HEK293 (cell line): ENCODE measurements around the gene TCEAL3.

ENCODE experiments used
- CTCF ChIA-PET: fragments of 350-600 bp; formaldehyde crosslinking; extraction: SDS; loops from one replicate; lab custom pipeline; 2021; ENCODE audit warnings: antibody characterized with exemption; lab: Yijun Ruan, JAX
- POLR2A ChIA-PET: fragments of 300-600 bp; formaldehyde crosslinking; extraction: SDS; loops from one replicate; lab custom pipeline; 2020; ENCODE audit warnings: antibody characterized with exemption, inconsistent platforms; lab: Yijun Ruan, JAX
- H3K27ac ChIP-seq: fragments of 200-500 bp; sonication (Bioruptor generic); 2 replicates; pipeline ENCODE4 v1.5.1; 2014; ENCODE audit warnings: low read depth, low read length, control low read depth, inconsistent platforms; ENCODE audit errors: extremely low read depth
- H3K36me3 ChIP-seq, 2 experiments: fragments of 200-500 bp in 1 of 2; sonication (Bioruptor generic) in 1 of 2; 1 replicate in 1 of 2; 2 replicates in 1 of 2; pipeline ENCODE4 v1.5.1; 2014 to 2017; ENCODE audit warnings: inconsistent platforms in 2 of 2, low read length in 2 of 2; ENCODE audit not compliant: control insufficient read depth in 2 of 2, insufficient read depth in 1 of 2
- H3K4me1 ChIP-seq: fragments of 200-500 bp; sonication (Bioruptor generic); 2 replicates; pipeline ENCODE4 v1.5.1; 2014; ENCODE audit warnings: mild to moderate bottlenecking, low read length, inconsistent platforms; ENCODE audit not compliant: control insufficient read depth, insufficient read depth
- H3K4me3 ChIP-seq: 2 replicates; pipeline ENCODE4 v1.5.1; 2011; ENCODE audit warnings: low read depth, mild to moderate bottlenecking, control low read depth, low read length, moderate library complexity
- H3K9me3 ChIP-seq: fragments of 200-500 bp; sonication (Bioruptor generic); 2 replicates; pipeline ENCODE4 v1.5.1; 2014; ENCODE audit warnings: low read depth, low read length, inconsistent platforms; ENCODE audit not compliant: control insufficient read depth, insufficient read depth
- FEZF1 ChIP-seq: fragments of 450-650 bp; formaldehyde crosslinking; IDR thresholded peaks from 2 replicates; pipeline ENCODE4 v1.5.1; 2016; ENCODE audit warnings: missing biosample characterization, missing genetic modification characterization
- GFI1B ChIP-seq: fragments of 450-650 bp; formaldehyde crosslinking; IDR thresholded peaks from 2 replicates; pipeline ENCODE4 v1.5.1; 2016; ENCODE audit warnings: missing biosample characterization, missing genetic modification characterization
- HOXD13 ChIP-seq: sonication (generic); formaldehyde crosslinking; IDR thresholded peaks from 2 replicates; pipeline ENCODE4 v1.8.0; 2022; ENCODE audit warnings: missing genetic modification reagents, borderline replicate concordance
- KLF8 ChIP-seq: fragments of 450-650 bp; formaldehyde crosslinking; IDR thresholded peaks from 2 replicates; pipeline ENCODE4 v1.5.1; 2016; ENCODE audit warnings: missing biosample characterization, missing genetic modification characterization
- PATZ1 ChIP-seq: fragments of 450-650 bp; formaldehyde crosslinking; IDR thresholded peaks from 2 replicates; pipeline ENCODE4 v1.5.1; 2016; ENCODE audit warnings: missing biosample characterization, missing genetic modification characterization
- SALL2 ChIP-seq: fragments of 450-650 bp; formaldehyde crosslinking; IDR thresholded peaks from 2 replicates; pipeline ENCODE4 v1.5.0; 2017; ENCODE audit warnings: missing biosample characterization, mild to moderate bottlenecking, missing genetic modification characterization, borderline replicate concordance
- SCRT1 ChIP-seq: fragments of 450-650 bp; formaldehyde crosslinking; IDR thresholded peaks from 2 replicates; pipeline ENCODE4 v1.5.1; 2016; ENCODE audit warnings: missing biosample characterization, missing genetic modification characterization, borderline replicate concordance
- SCRT2 ChIP-seq: fragments of 450-650 bp; formaldehyde crosslinking; IDR thresholded peaks from 2 replicates; pipeline ENCODE4 v1.5.1; 2016; ENCODE audit warnings: missing biosample characterization, missing genetic modification characterization
- ZFP69B ChIP-seq: fragments of 450-650 bp; formaldehyde crosslinking; IDR thresholded peaks from 2 replicates; pipeline ENCODE4 v1.5.1; 2016; ENCODE audit warnings: missing biosample characterization, missing genetic modification characterization
- ZNF146 ChIP-seq: fragments of 450-650 bp; formaldehyde crosslinking; IDR thresholded peaks from 2 replicates; pipeline ENCODE4 v1.5.1; 2016; ENCODE audit warnings: missing biosample characterization, missing genetic modification characterization
- ZNF155 ChIP-seq: fragments of 450-650 bp; formaldehyde crosslinking; IDR thresholded peaks from 2 replicates; pipeline ENCODE4 v1.5.1; 2016; ENCODE audit warnings: missing biosample characterization, missing genetic modification characterization
- ZNF169 ChIP-seq: fragments of 450-650 bp; formaldehyde crosslinking; IDR thresholded peaks from 2 replicates; pipeline ENCODE4 v1.5.1; 2016; ENCODE audit warnings: missing biosample characterization, missing genetic modification characterization
- ZNF19 ChIP-seq: fragments of 450-650 bp; formaldehyde crosslinking; IDR thresholded peaks from 2 replicates; pipeline ENCODE4; 2016; ENCODE audit warnings: missing biosample characterization, missing genetic modification characterization, low read depth
- ZNF202 ChIP-seq: fragments of 450-650 bp; formaldehyde crosslinking; IDR thresholded peaks from 2 replicates; pipeline ENCODE4 v1.5.1; 2016; ENCODE audit warnings: missing biosample characterization, missing genetic modification characterization, borderline replicate concordance
- ZNF211 ChIP-seq: fragments of 450-650 bp; formaldehyde crosslinking; IDR thresholded peaks from 2 replicates; pipeline ENCODE4 v1.5.1; 2016; ENCODE audit warnings: low read depth, missing biosample characterization, missing genetic modification characterization
- ZNF302 ChIP-seq: fragments of 450-650 bp; formaldehyde crosslinking; IDR thresholded peaks from 2 replicates; pipeline ENCODE4 v1.5.1; 2016; ENCODE audit warnings: missing biosample characterization, missing genetic modification characterization, low read depth
- ZNF544 ChIP-seq: fragments of 450-650 bp; formaldehyde crosslinking; IDR thresholded peaks from 2 replicates; pipeline ENCODE4 v1.5.0; 2017; ENCODE audit warnings: missing biosample characterization, missing genetic modification characterization
- ZNF561 ChIP-seq: fragments of 450-650 bp; IDR thresholded peaks from 2 replicates; pipeline ENCODE4 v1.5.1; 2018; ENCODE audit warnings: missing biosample characterization, missing genetic modification characterization, borderline replicate concordance
- ZNF580 ChIP-seq: fragments of 450-650 bp; formaldehyde crosslinking; IDR thresholded peaks from 2 replicates; pipeline ENCODE4 v1.5.1; 2016; ENCODE audit warnings: missing biosample characterization, missing genetic modification characterization
- ZNF776 ChIP-seq: fragments of 450-650 bp; formaldehyde crosslinking; IDR thresholded peaks from 2 replicates; pipeline ENCODE4 v1.5.0; 2017; ENCODE audit warnings: missing biosample characterization, missing genetic modification characterization, borderline replicate concordance
- ZSCAN30 ChIP-seq: fragments of 450-650 bp; IDR thresholded peaks from 2 replicates; pipeline ENCODE4 v1.5.1; 2018; ENCODE audit warnings: missing biosample characterization, mild to moderate bottlenecking, missing genetic modification characterization, moderate library complexity
- TF ChIP-seq, protein P1 (sequence below): fragments of 450-650 bp; formaldehyde crosslinking; IDR thresholded peaks from 2 replicates; pipeline ENCODE4 v1.5.1; 2017; ENCODE audit warnings: missing biosample characterization, missing genetic modification characterization

TCEAL3 gene

GRCh38 chrX:103571121-103571520 lies 36.6 kb upstream of the TCEAL3 start:
- Histone ChIP-seq H3K27ac (no peak overlapping the region), H3K4me1 (no peaks in the 10 kb centered on the region), H3K9me3 (no peaks in the 10 kb centered on the region), H3K36me3 (no peaks in the 10 kb centered on the region), H3K4me3 (no peak overlapping the region)
- CTCF ChIA-PET: no interaction called here
- POLR2A ChIA-PET: no interaction called here
- no peak for TF ChIP-seq ZNF544 (tag by site-specific recombination)
- TF ChIP-seq SALL2: no peak
- TF ChIP-seq PATZ1: no peak
- TF ChIP-seq SCRT1 (tag by site-specific recombination): no peak
- TF ChIP-seq ZNF776 (tag by site-specific recombination): no peak
- TF ChIP-seq ZFP69B (tag by site-specific recombination): no peak
- TF ChIP-seq GFI1B: no peak
- TF ChIP-seq ZNF19 (tag by site-specific recombination): no peak
- no peak for TF ChIP-seq HOXD13 (CRISPR knock-in tag)
- TF ChIP-seq ZNF202: no peak
- no peak for TF ChIP-seq ZNF302 (tag by site-specific recombination)
- TF ChIP-seq, protein P1, sequence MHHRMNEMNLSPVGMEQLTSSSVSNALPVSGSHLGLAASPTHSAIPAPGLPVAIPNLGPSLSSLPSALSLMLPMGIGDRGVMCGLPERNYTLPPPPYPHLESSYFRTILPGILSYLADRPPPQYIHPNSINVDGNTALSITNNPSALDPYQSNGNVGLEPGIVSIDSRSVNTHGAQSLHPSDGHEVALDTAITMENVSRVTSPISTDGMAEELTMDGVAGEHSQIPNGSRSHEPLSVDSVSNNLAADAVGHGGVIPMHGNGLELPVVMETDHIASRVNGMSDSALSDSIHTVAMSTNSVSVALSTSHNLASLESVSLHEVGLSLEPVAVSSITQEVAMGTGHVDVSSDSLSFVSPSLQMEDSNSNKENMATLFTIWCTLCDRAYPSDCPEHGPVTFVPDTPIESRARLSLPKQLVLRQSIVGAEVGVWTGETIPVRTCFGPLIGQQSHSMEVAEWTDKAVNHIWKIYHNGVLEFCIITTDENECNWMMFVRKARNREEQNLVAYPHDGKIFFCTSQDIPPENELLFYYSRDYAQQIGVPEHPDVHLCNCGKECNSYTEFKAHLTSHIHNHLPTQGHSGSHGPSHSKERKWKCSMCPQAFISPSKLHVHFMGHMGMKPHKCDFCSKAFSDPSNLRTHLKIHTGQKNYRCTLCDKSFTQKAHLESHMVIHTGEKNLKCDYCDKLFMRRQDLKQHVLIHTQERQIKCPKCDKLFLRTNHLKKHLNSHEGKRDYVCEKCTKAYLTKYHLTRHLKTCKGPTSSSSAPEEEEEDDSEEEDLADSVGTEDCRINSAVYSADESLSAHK (tag by site-specific recombination): no peak
- TF ChIP-seq SCRT2 (tag by site-specific recombination): no peak
- TF ChIP-seq ZNF146 (tag by site-specific recombination): no peak
- no peak for TF ChIP-seq FEZF1 (tag by site-specific recombination)

- POLR2A ChIA-PET: no interaction called here
- Histone ChIP-seq H3K36me3 (no peaks in the 10 kb centered on the region), H3K9me3 (no peaks in the 10 kb centered on the region), H3K4me3 (no peak overlapping the region), H3K27ac (no peak overlapping the region), H3K4me1 (no peaks in the 10 kb centered on the region)
- TF ChIP-seq ZNF211 (tag by site-specific recombination): no peak
- no peak for TF ChIP-seq ZNF155 (tag by site-specific recombination)
- no peak for TF ChIP-seq KLF8 (tag by site-specific recombination)
- TF ChIP-seq ZNF561 (tag by site-specific recombination): no peak
- TF ChIP-seq ZNF169: no peak
- no peak for TF ChIP-seq ZSCAN30
- TF ChIP-seq FEZF1 (tag by site-specific recombination): no peak
- no peak for TF ChIP-seq ZNF580 (tag by site-specific recombination)
- CTCF ChIA-PET: no interaction called here
Observed at GRCh38 chrX:103571726-103572125, 36.0 kb upstream of the TCEAL3 start.
